Activated T-helper 17 cell treated with anti-CD3 and anti-CD28 coated beads, Interleukin-2, amount 50 U/mL, for 72 hours (primary cell): ENCODE results near the gene PRKCE. TPM values are rescaled to one million over a fixed set of nuclear protein-coding genes. Genes with fewer than 3 reads are reported as not detected.
A peak's percentile ranks its signal among the peaks of the same experiment; 100 is the strongest.

Experiments
- ATAC-seq: fragments of 150-1000 bp; cut with Tn5 transposase; replicated peaks from 2 replicates; pipeline ENCODE4 v1.10.0; 2021; ENCODE audit warnings: mild to moderate bottlenecking, moderate library complexity
- H3K27ac Mint-ChIP-seq: one replicate; pipeline ENCODE4 v1.8.0; 2022; ENCODE audit warnings: mixed read lengths
- H3K27me3 Mint-ChIP-seq: one replicate; pipeline ENCODE4 v1.8.0; 2022; ENCODE audit warnings: mixed read lengths
- H3K36me3 Mint-ChIP-seq: one replicate; pipeline ENCODE4 v1.8.0; 2022; ENCODE audit warnings: low read depth, mild to moderate bottlenecking, mixed read lengths
- H3K4me1 Mint-ChIP-seq: one replicate; pipeline ENCODE4 v1.8.0; 2022; ENCODE audit warnings: mixed read lengths
- H3K4me3 Mint-ChIP-seq: one replicate; pipeline ENCODE4 v1.8.0; 2022; ENCODE audit warnings: mild to moderate bottlenecking, mixed read lengths
- H3K9me3 Mint-ChIP-seq: one replicate; pipeline ENCODE4 v1.8.0; 2022; ENCODE audit warnings: mixed read lengths
- total RNA-seq, 2 donors: library from RNA; stranded (reverse); gene quantifications; one replicate each; pipeline ENCODE4 v1.2.3, GENCODE V29; 2022

Gene PRKCE
- total RNA-seq, 2 donors from 2014 or later = 15.9 to 16.6 TPM

GRCh38 chr2:46134531-46135227, 483.2 kb downstream of the PRKCE start:
- ATAC-seq = no peak
- no peak overlapping the region for H3K27ac Mint-ChIP-seq
- no peak overlapping the region for H3K4me3 Mint-ChIP-seq
- no peaks in the 10 kb centered on the region for H3K4me1 Mint-ChIP-seq
- no peaks in the 10 kb centered on the region for H3K36me3 Mint-ChIP-seq
- no peaks in the 10 kb centered on the region for H3K9me3 Mint-ChIP-seq
- no peaks in the 10 kb centered on the region for H3K27me3 Mint-ChIP-seq

- no peaks in the 10 kb centered on the region for H3K9me3 Mint-ChIP-seq
- H3K4me3 Mint-ChIP-seq = no peak overlapping the region
- no peaks in the 10 kb centered on the region for H3K4me1 Mint-ChIP-seq
- no peaks in the 10 kb centered on the region for H3K36me3 Mint-ChIP-seq
- no peak overlapping the region for H3K27ac Mint-ChIP-seq
- no peaks in the 10 kb centered on the region for H3K27me3 Mint-ChIP-seq
- ATAC-seq = no peak
These were observed 483.9 kb downstream of the PRKCE start for GRCh38 chr2:46135228-46135855.

GRCh38 chr2:46135958-46136357, 484.5 kb downstream of the PRKCE start:
- H3K4me3 Mint-ChIP-seq = no peak overlapping the region
- no peak overlapping the region for H3K27ac Mint-ChIP-seq
- H3K4me1 Mint-ChIP-seq = no peaks in the 10 kb centered on the region
- H3K36me3 Mint-ChIP-seq = no peaks in the 10 kb centered on the region
- no peaks in the 10 kb centered on the region for H3K9me3 Mint-ChIP-seq
- ATAC-seq = no peak
- H3K27me3 Mint-ChIP-seq = no peaks in the 10 kb centered on the region

- no peaks in the 10 kb centered on the region for H3K36me3 Mint-ChIP-seq
- H3K27me3 Mint-ChIP-seq = no peaks in the 10 kb centered on the region
- no peak overlapping the region for H3K27ac Mint-ChIP-seq
- no peak overlapping the region for H3K4me3 Mint-ChIP-seq
- no peaks in the 10 kb centered on the region for H3K4me1 Mint-ChIP-seq
- no peaks in the 10 kb centered on the region for H3K9me3 Mint-ChIP-seq
- no peak for ATAC-seq
These were observed 485.0 kb downstream of the PRKCE start for GRCh38 chr2:46136481-46136880.

GRCh38 chr2:46136953-46137352, 485.5 kb downstream of the PRKCE start:
- no peaks in the 10 kb centered on the region for H3K4me1 Mint-ChIP-seq
- H3K4me3 Mint-ChIP-seq = no peak overlapping the region
- no peak for ATAC-seq
- no peak overlapping the region for H3K27ac Mint-ChIP-seq
- H3K36me3 Mint-ChIP-seq = no peaks in the 10 kb centered on the region
- no peaks in the 10 kb centered on the region for H3K27me3 Mint-ChIP-seq
- H3K9me3 Mint-ChIP-seq = no peaks in the 10 kb centered on the region

- Mint-ChIP-seq H3K9me3 (no peaks in the 10 kb centered on the region), H3K27ac (no peak overlapping the region), H3K36me3 (peaks cover 5% of the 10 kb centered on the region), H3K27me3 (no peaks in the 10 kb centered on the region), H3K4me1 (peaks cover 7% of the 10 kb centered on the region), H3K4me3 (no peak overlapping the region)
- no peak for ATAC-seq
These were observed 491.3 kb downstream of the PRKCE start for GRCh38 chr2:46142546-46143428.

GRCh38 chr2:46143429-46144132, 492.1 kb downstream of the PRKCE start:
- ATAC-seq = no peak
- peaks cover 7% of the 10 kb centered on the region for H3K4me1 Mint-ChIP-seq
- no peak overlapping the region for H3K27ac Mint-ChIP-seq

GRCh38 chr2:46144133-46144800, 492.8 kb downstream of the PRKCE start:
- peak; percentile 67 for ATAC-seq
- Mint-ChIP-seq H3K27ac (no peak overlapping the region), H3K27me3 (no peaks in the 10 kb centered on the region), H3K4me1 (peaks cover 7% of the 10 kb centered on the region), H3K4me3 (no peak overlapping the region), H3K9me3 (no peaks in the 10 kb centered on the region), H3K36me3 (peaks cover 5% of the 10 kb centered on the region)

More at GRCh38 chr2:46143429-46144132, 492.1 kb downstream of the PRKCE start:
- Mint-ChIP-seq H3K27me3 (no peaks in the 10 kb centered on the region), H3K4me3 (no peak overlapping the region), H3K36me3 (peaks cover 5% of the 10 kb centered on the region), H3K9me3 (no peaks in the 10 kb centered on the region)

GRCh38 chr2:46145017-46145416, 493.5 kb downstream of the PRKCE start:
- no peaks in the 10 kb centered on the region for H3K27me3 Mint-ChIP-seq
- H3K4me3 Mint-ChIP-seq = no peak overlapping the region
- H3K36me3 Mint-ChIP-seq = peaks cover 5% of the 10 kb centered on the region
- no peaks in the 10 kb centered on the region for H3K9me3 Mint-ChIP-seq
- no peak overlapping the region for H3K27ac Mint-ChIP-seq
- no peak for ATAC-seq
- H3K4me1 Mint-ChIP-seq = peaks cover 7% of the 10 kb centered on the region

- Mint-ChIP-seq H3K27me3 (no peaks in the 10 kb centered on the region), H3K9me3 (no peaks in the 10 kb centered on the region), H3K4me3 (no peak overlapping the region), H3K36me3 (peaks cover 5% of the 10 kb centered on the region), H3K4me1 (peaks cover 7% of the 10 kb centered on the region), H3K27ac (no peak overlapping the region)
- no peak for ATAC-seq
These were observed 494.4 kb downstream of the PRKCE start for GRCh38 chr2:46145840-46146239.

- Mint-ChIP-seq H3K36me3 (peaks cover 5% of the 10 kb centered on the region), H3K27ac (no peak overlapping the region), H3K9me3 (no peaks in the 10 kb centered on the region), H3K27me3 (no peaks in the 10 kb centered on the region), H3K4me1 (peaks cover 7% of the 10 kb centered on the region), H3K4me3 (no peak overlapping the region)
- peak; percentile 54 for ATAC-seq
These were observed 495.5 kb downstream of the PRKCE start for GRCh38 chr2:46146866-46147502.

- Mint-ChIP-seq H3K27ac (no peak overlapping the region), H3K4me1 (peaks cover 7% of the 10 kb centered on the region), H3K36me3 (peaks cover 5% of the 10 kb centered on the region), H3K27me3 (no peaks in the 10 kb centered on the region), H3K9me3 (no peaks in the 10 kb centered on the region), H3K4me3 (no peak overlapping the region)
- ATAC-seq = no peak
These were observed 496.3 kb downstream of the PRKCE start for GRCh38 chr2:46147626-46148368.

- Mint-ChIP-seq H3K4me1 (peaks cover 7% of the 10 kb centered on the region), H3K27ac (no peak overlapping the region), H3K27me3 (no peaks in the 10 kb centered on the region), H3K36me3 (peaks cover 5% of the 10 kb centered on the region), H3K9me3 (no peaks in the 10 kb centered on the region), H3K4me3 (no peak overlapping the region)
- no peak for ATAC-seq
These were observed 496.9 kb downstream of the PRKCE start for GRCh38 chr2:46148369-46148736.
